OCI-LY3 (cell line): Measurements from ENCODE around the gene VRK3.

Experiments
- H2AFZ ChIP-seq: fragments of 200-600, 300-600 bp; shearing (Covaris generic); 2 replicates; pipeline ENCODE4 v1.6.0; 2014; ENCODE audit warnings: antibody characterized with exemption, low read depth, low read length
- H3K27ac ChIP-seq: fragments of 200-600, 300-600 bp; sonication (generic); 2 replicates; pipeline ENCODE4 v1.5.1; 2014; ENCODE audit warnings: mild to moderate bottlenecking, low read length, moderate library complexity, mixed read lengths
- H3K27me3 ChIP-seq: fragments of 200-600, 300-600 bp; sonication (generic); 2 replicates; pipeline ENCODE4 v1.6.1; 2014; ENCODE audit warnings: low read depth, low read length, mixed read lengths
- H3K36me3 ChIP-seq: fragments of 200-600, 300-600 bp; sonication (generic); replicated peaks from 2 replicates; pipeline ENCODE3; 2014; ENCODE audit warnings: low read depth, low read length, mixed read lengths
- H3K4me1 ChIP-seq: fragments of 300-600, 200-600 bp; sonication (generic); 2 replicates; pipeline ENCODE4 v1.6.1; 2014; ENCODE audit warnings: low read length, mixed read lengths
- H3K4me2 ChIP-seq: fragments of 200-600, 300-600 bp; sonication (generic); 2 replicates; pipeline ENCODE4 v1.6.1; 2014; ENCODE audit warnings: low read length, mixed read lengths
- H3K4me3 ChIP-seq: fragments of 300-600, 200-600 bp; sonication (generic); 2 replicates; pipeline ENCODE4 v1.5.1; 2014; ENCODE audit warnings: antibody characterized with exemption, mild to moderate bottlenecking, low read length, moderate library complexity
- H3K79me2 ChIP-seq: fragments of 300-600, 200-600 bp; shearing (Covaris generic); 2 replicates; pipeline ENCODE4 v1.6.1; 2014; ENCODE audit warnings: mild to moderate bottlenecking, low read length, mixed read lengths
- H3K9ac ChIP-seq: fragments of 300-600, 200-600 bp; shearing (Covaris generic); 2 replicates; pipeline ENCODE4 v1.6.0; 2014; ENCODE audit warnings: mild to moderate bottlenecking, low read length, moderate library complexity
- H3K9me3 ChIP-seq: fragments of 200-600, 300-600 bp; shearing (Covaris generic); 2 replicates; pipeline ENCODE4 v1.6.1; 2014; ENCODE audit warnings: low read length, mixed read lengths; ENCODE audit not compliant: insufficient read depth
- H4K20me1 ChIP-seq: fragments of 200-600, 300-600 bp; sonication (generic); 2 replicates; pipeline ENCODE4 v1.6.1; 2016; ENCODE audit warnings: low read length, mixed read lengths; ENCODE audit not compliant: insufficient read depth
- EZH2phosphoT487 ChIP-seq: fragments of 200-600 bp; shearing (Covaris generic); IDR thresholded peaks from 2 replicates; pipeline ENCODE4 v1.6.1; 2018; ENCODE audit warnings: antibody characterized with exemption, mixed run types, low read depth
- TF ChIP-seq, protein P1 (sequence below): fragments of 200-600, 300-600 bp; sonication (generic); IDR thresholded peaks from 2 replicates; pipeline ENCODE4 v1.5.1; 2014; ENCODE audit warnings: antibody characterized with exemption, low read length, low read depth

VRK3 gene

GRCh38 chr19:50030937-50031336 is 5.8 kb upstream of the VRK3 start:
- no peak overlapping the region for H3K4me3 ChIP-seq
- H3K9ac ChIP-seq, result no peak overlapping the region
- H3K4me1 ChIP-seq, result peaks cover 11% of the 10 kb centered on the region
- H3K4me2 ChIP-seq, result no peak overlapping the region
- TF ChIP-seq, protein P1, sequence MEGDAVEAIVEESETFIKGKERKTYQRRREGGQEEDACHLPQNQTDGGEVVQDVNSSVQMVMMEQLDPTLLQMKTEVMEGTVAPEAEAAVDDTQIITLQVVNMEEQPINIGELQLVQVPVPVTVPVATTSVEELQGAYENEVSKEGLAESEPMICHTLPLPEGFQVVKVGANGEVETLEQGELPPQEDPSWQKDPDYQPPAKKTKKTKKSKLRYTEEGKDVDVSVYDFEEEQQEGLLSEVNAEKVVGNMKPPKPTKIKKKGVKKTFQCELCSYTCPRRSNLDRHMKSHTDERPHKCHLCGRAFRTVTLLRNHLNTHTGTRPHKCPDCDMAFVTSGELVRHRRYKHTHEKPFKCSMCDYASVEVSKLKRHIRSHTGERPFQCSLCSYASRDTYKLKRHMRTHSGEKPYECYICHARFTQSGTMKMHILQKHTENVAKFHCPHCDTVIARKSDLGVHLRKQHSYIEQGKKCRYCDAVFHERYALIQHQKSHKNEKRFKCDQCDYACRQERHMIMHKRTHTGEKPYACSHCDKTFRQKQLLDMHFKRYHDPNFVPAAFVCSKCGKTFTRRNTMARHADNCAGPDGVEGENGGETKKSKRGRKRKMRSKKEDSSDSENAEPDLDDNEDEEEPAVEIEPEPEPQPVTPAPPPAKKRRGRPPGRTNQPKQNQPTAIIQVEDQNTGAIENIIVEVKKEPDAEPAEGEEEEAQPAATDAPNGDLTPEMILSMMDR, result no peak
- no peak for TF ChIP-seq EZH2phosphoT487
- peaks cover 45% of the 10 kb centered on the region for H3K36me3 ChIP-seq
- no peaks in the 10 kb centered on the region for H3K27me3 ChIP-seq
- H3K79me2 ChIP-seq, result peaks cover 55% of the 10 kb centered on the region
- H4K20me1 ChIP-seq, result peaks cover 24% of the 10 kb centered on the region
- no peak overlapping the region for H2AFZ ChIP-seq
- H3K9me3 ChIP-seq, result no peaks in the 10 kb centered on the region
- no peak overlapping the region for H3K27ac ChIP-seq

GRCh38 chr19:50030225-50030624 is 5.1 kb upstream of the VRK3 start:
- no peak overlapping the region for H3K4me2 ChIP-seq
- no peaks in the 10 kb centered on the region for H3K9me3 ChIP-seq
- peaks cover 45% of the 10 kb centered on the region for H3K36me3 ChIP-seq
- no peak overlapping the region for H3K27ac ChIP-seq
- H3K27me3 ChIP-seq, result no peaks in the 10 kb centered on the region
- TF ChIP-seq EZH2phosphoT487, result no peak
- TF ChIP-seq, protein P1, result no peak
- peaks cover 56% of the 10 kb centered on the region for H3K79me2 ChIP-seq
- peaks cover 24% of the 10 kb centered on the region for H4K20me1 ChIP-seq
- no peak overlapping the region for H2AFZ ChIP-seq
- no peak overlapping the region for H3K9ac ChIP-seq
- peaks cover 11% of the 10 kb centered on the region for H3K4me1 ChIP-seq
- H3K4me3 ChIP-seq, result no peak overlapping the region

- TF ChIP-seq, protein P1, result no peak
- no peak for TF ChIP-seq EZH2phosphoT487
- no peak overlapping the region for H3K9ac ChIP-seq
- no peak overlapping the region for H2AFZ ChIP-seq
Measured at GRCh38 chr19:50026550-50026906, 1.4 kb upstream of the VRK3 start.

DNA sequence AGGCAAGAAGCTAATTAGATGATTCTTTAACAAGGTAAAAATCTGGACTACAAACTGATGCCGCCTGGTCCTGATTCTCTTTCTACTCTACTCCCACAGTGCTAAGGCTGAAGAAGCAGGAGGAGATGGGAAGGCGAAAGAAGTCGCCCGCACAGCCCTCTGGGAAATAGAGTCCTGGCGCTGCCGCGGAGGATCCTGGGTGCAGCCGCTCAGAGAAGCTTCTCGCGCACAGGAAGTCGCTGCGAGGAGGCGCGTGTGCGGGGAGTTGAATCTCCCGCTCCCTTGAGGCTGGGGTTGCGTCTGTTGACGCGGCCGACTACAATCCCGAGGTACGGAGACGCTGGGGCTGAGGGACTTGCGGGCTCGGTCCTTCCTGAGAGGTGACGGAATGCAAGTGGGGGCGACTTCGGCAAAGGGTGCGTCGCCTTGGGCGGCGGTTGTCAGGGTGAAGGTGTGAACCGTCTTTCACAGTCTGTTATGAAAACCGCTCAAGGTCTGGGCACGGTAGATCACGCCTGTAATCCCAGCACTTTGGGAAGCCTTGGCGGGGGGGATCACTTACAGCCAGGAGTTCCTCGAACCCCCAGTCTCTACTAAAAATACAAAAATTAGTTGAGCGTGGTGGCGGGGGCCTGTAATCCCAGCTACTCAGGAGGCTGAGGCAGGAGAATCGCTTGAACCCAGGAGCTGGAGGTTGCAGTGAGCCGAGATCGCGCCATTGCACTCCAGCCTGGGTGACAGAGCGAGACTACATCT is 800 bp upstream of the VRK3 start, which contains the start of gene ZNF473:
ZNF473 (plus strand) TSS at position 212 of the 756 bp plus-strand sequence. CDS start 5,078 bp downstream, outside the sequence.
- peaks cover 17% of the 10 kb centered on the region for H3K4me1 ChIP-seq
- peak within 1 kb of the TSS; percentile 83 for H3K4me2 ChIP-seq
- peak within 1 kb of the TSS; percentile 72 for H3K9ac ChIP-seq
- peaks cover 63% of the 10 kb centered on the region for H3K79me2 ChIP-seq
- H3K4me3 ChIP-seq, result peak within 1 kb of the TSS; percentile 85
- no peaks in the 10 kb centered on the region for H3K27me3 ChIP-seq
- TF ChIP-seq EZH2phosphoT487, result no peak
- TF ChIP-seq, protein P1, result no peak
- peaks cover 10% of the 10 kb centered on the region for H3K36me3 ChIP-seq
- peak within 1 kb of the TSS; percentile 44 for H3K27ac ChIP-seq
- peak within 1 kb of the TSS; percentile 92 for H2AFZ ChIP-seq
- H3K9me3 ChIP-seq, result no peaks in the 10 kb centered on the region
- peaks cover 12% of the 10 kb centered on the region; the same call in 1 of the 2 replicates for H4K20me1 ChIP-seq

More at GRCh38 chr19:50026550-50026906, 1.4 kb upstream of the VRK3 start:
- Histone ChIP-seq H3K79me2 (peaks cover 64% of the 10 kb centered on the region), H3K27me3 (no peaks in the 10 kb centered on the region), H3K4me2 (peak overlapping the region; percentile 77), H3K4me1 (peaks cover 17% of the 10 kb centered on the region), H3K9me3 (no peaks in the 10 kb centered on the region), H3K4me3 (peak overlapping the region; percentile 85), H4K20me1 (peaks cover 8% of the 10 kb centered on the region; the same call in 1 of the 2 replicates), H3K27ac (no peak overlapping the region), H3K36me3 (peaks cover 15% of the 10 kb centered on the region)
